ENCODE results near the gene ERVV-1.
"Not testable (repeated sequence)": the region's sequence is repeated elsewhere in the genome, so short reads cannot be mapped to it uniquely, and the experiment has no call there.

Gene ERVV-1

GRCh38 chr19:53015159-53015558 lies 1.4 kb downstream of the ERVV-1 start:
- POLR2A ChIA-PET (ENCODE audit: low non-redundant PET): no interaction called here
- DNase-seq (ENCODE audit: low spot score): no peak
- CTCF ChIA-PET: no interaction called here
- TF ChIP-seq, protein P1, sequence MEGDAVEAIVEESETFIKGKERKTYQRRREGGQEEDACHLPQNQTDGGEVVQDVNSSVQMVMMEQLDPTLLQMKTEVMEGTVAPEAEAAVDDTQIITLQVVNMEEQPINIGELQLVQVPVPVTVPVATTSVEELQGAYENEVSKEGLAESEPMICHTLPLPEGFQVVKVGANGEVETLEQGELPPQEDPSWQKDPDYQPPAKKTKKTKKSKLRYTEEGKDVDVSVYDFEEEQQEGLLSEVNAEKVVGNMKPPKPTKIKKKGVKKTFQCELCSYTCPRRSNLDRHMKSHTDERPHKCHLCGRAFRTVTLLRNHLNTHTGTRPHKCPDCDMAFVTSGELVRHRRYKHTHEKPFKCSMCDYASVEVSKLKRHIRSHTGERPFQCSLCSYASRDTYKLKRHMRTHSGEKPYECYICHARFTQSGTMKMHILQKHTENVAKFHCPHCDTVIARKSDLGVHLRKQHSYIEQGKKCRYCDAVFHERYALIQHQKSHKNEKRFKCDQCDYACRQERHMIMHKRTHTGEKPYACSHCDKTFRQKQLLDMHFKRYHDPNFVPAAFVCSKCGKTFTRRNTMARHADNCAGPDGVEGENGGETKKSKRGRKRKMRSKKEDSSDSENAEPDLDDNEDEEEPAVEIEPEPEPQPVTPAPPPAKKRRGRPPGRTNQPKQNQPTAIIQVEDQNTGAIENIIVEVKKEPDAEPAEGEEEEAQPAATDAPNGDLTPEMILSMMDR (conservative IDR thresholded peaks at IDR 0.05; ENCODE audit: low read depth): no peak
- H3K27ac ChIP-seq: no peak overlapping the region

GRCh38 chr19:53015730-53016129 lies 2.0 kb downstream of the ERVV-1 start:
- ChIA-PET POLR2A (ENCODE audit: low non-redundant PET) (no interaction called here), CTCF (no interaction called here)
- H3K27ac ChIP-seq: no peak overlapping the region
- DNase-seq (ENCODE audit: low spot score): no peak
- TF ChIP-seq, protein P1 (conservative IDR thresholded peaks at IDR 0.05; ENCODE audit: low read depth): no peak

DNA sequence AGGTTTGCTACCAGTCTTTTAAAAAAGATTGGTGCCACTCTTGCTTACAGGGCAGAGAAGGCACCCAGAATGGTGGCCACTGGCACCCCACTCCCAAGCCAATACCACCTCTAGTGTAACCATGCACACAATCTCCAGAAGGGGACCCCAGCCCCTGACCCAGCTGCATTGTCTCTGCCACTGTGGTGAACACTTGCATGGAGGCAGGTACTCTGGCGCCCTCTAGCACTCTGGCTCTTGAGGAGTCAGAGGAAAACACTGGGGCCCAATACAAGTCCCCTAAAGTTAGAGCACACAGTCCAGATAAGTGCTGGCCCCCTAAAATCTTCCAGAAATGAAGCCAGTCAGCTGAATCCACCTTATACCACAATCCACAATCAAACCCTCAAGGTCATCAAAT lies 6.0 kb downstream of the ERVV-1 start:
- TF ChIP-seq, protein P1 (conservative IDR thresholded peaks at IDR 0.05; ENCODE audit: low read depth): no peak
- CTCF ChIA-PET: interaction anchor here (0.5 kb wide), 1 partner anchor 119 kb away, joined by 3 read pairs; no protein-coding TSS in a partner anchor
- POLR2A ChIA-PET (ENCODE audit: low non-redundant PET): no interaction called here
- no peak for DNase-seq (ENCODE audit: low spot score)
- H3K27ac ChIP-seq: no peak overlapping the region

- H3K27ac ChIP-seq; CTCF ChIA-PET; DNase-seq (ENCODE audit: low spot score); POLR2A ChIA-PET (ENCODE audit: low non-redundant PET): not testable (repeated sequence)
These were observed 14.6 kb downstream of the ERVV-1 start for GRCh38 chr19:53028306-53028705.

DNA sequence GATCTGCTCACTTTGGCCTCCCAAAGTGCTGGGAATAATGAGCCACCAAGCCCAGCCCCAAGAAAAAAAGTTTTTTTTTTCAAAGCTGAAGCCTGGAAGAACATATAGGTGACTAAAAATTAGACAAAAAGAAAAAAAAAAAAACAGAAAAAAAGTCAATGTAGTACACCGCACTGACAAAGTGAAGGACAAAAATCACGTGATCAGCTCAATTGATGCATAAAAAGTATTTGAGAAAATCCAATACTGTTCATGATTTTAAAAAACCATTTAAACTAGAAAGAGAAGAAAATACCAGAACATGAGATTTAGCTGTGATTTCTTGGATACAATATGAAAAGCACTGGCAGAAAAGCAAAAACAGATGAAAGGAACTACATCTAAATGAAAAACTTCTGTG lies 20.3 kb downstream of the ERVV-1 start:
- TF ChIP-seq, protein P1 (conservative IDR thresholded peaks at IDR 0.05; ENCODE audit: low read depth): no peak
- ChIA-PET CTCF (interaction anchor here (0.6 kb wide), 1 partner anchor 1129 kb away, joined by 5 read pairs; the partner anchor contains the start of gene ZNF649), POLR2A (ENCODE audit: low non-redundant PET) (no interaction called here)
- no peak for DNase-seq (ENCODE audit: low spot score)
- no peak overlapping the region for H3K27ac ChIP-seq

GRCh38 chr19:53034948-53035675 lies 21.4 kb downstream of the ERVV-1 start:
- TF ChIP-seq, protein P1 (conservative IDR thresholded peaks at IDR 0.05; ENCODE audit: low read depth): no peak
- DNase-seq (ENCODE audit: low spot score): no peak
- ChIA-PET CTCF (interaction anchor here (0.6 kb wide), 1 partner anchor 521 kb away, joined by 3 read pairs; no protein-coding TSS in a partner anchor), POLR2A (ENCODE audit: low non-redundant PET) (no interaction called here)
- no peak overlapping the region for H3K27ac ChIP-seq
